GM10248 (cell line): Measurements from ENCODE around the gene ZDHHC16.

Source experiments
- CTCF ChIA-PET: fragments of 300-600 bp; sonication (Branson Sonifier 250); formaldehyde crosslinking; extraction: SDS; loops from one replicate; lab custom pipeline; 2021; ENCODE audit warnings: antibody characterized with exemption; lab: Yijun Ruan, JAX
- POLR2A ChIA-PET: fragments of 350-650 bp; sonication (Branson Sonifier 250); formaldehyde crosslinking; extraction: SDS; loops from one replicate; lab custom pipeline; 2020; ENCODE audit warnings: antibody characterized with exemption; lab: Yijun Ruan, JAX
- DNase-seq: peaks from one replicate; pipeline ENCODE4 v3.0.0; 2012; ENCODE audit errors: extremely low spot score
- TF ChIP-seq, protein P1 (sequence below): IDR thresholded peaks from 2 replicates; pipeline ENCODE4 v1.5.1; 2012; ENCODE audit warnings: mild to moderate bottlenecking, low read depth; ENCODE audit errors: extremely low read depth, missing control alignments, control extremely low read depth

The ZDHHC16 gene

DNA sequence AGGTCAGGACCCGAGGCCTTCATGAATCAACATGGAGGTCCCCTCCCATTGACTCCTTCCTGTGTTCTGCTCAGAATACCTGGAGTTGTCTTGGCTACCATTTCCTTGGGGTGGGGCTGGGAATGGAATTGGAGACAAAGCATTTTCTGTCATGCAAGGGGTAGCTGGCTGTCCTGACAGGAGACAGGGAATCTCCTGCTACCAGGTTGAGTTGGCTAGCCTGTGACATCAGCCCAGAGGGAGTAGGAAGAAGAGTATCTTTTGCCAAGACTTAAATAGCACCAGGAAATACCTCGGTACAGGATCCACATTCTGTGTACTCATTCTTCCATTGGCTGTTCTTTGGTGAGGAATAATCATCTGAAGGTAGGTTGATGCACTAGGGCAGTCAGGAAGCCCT lies 4.9 kb downstream of the ZDHHC16 start:
- TF ChIP-seq, protein P1, sequence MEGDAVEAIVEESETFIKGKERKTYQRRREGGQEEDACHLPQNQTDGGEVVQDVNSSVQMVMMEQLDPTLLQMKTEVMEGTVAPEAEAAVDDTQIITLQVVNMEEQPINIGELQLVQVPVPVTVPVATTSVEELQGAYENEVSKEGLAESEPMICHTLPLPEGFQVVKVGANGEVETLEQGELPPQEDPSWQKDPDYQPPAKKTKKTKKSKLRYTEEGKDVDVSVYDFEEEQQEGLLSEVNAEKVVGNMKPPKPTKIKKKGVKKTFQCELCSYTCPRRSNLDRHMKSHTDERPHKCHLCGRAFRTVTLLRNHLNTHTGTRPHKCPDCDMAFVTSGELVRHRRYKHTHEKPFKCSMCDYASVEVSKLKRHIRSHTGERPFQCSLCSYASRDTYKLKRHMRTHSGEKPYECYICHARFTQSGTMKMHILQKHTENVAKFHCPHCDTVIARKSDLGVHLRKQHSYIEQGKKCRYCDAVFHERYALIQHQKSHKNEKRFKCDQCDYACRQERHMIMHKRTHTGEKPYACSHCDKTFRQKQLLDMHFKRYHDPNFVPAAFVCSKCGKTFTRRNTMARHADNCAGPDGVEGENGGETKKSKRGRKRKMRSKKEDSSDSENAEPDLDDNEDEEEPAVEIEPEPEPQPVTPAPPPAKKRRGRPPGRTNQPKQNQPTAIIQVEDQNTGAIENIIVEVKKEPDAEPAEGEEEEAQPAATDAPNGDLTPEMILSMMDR = no peak
- ChIA-PET POLR2A (no interaction called here), CTCF (no interaction called here)
- DNase-seq = no peak

DNA sequence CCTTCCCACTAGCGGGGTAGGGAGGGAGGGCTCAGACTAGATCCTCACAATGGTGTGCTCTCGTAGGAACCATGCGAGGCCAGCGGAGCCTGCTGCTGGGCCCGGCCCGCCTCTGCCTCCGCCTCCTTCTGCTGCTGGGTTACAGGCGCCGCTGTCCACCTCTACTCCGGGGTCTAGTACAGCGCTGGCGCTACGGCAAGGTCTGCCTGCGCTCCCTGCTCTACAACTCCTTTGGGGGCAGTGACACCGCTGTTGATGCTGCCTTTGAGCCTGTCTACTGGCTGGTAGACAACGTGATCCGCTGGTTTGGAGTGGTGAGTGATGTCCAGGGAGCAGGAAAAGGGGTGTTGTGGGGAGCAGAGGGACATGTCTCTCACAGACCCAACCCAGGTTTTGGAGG lies 5.6 kb downstream of the ZDHHC16 start:
- POLR2A ChIA-PET = no interaction called here
- CTCF ChIA-PET = interaction anchor here (1.3 kb wide), 1 partner anchor 13 kb away, joined by 3 read pairs; no protein-coding TSS in a partner anchor

DNA sequence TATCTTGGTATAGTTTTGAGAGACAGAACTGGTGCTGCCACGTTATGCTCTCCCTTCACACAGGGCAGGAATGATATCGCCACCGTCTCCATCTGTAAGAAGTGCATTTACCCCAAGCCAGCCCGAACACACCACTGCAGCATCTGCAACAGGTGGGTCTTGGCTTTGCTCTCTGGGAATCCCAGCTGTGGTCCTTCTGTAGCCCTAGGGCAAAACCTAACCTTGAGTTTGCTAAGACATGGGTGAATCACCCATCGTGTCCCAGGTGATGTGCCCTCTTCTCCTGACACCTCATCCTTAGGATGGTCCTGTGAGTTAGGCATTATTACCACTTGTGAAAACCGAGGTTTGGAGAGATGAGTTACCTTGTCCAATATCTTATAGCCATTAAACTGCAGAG lies 6.4 kb downstream of the ZDHHC16 start:
- ChIA-PET CTCF (interaction anchor here (1.0 to 3.5 kb wide), 5 partner anchors 10 to 44 kb away, joined by 3 to 19 read pairs (median 5); no protein-coding TSS in a partner anchor), POLR2A (no interaction called here)
- TF ChIP-seq, protein P1 = no peak
- DNase-seq = no peak

More for the DNA sequence above, 5.6 kb downstream of the ZDHHC16 start:
- no peak for DNase-seq
- TF ChIP-seq, protein P1 = no peak

DNA sequence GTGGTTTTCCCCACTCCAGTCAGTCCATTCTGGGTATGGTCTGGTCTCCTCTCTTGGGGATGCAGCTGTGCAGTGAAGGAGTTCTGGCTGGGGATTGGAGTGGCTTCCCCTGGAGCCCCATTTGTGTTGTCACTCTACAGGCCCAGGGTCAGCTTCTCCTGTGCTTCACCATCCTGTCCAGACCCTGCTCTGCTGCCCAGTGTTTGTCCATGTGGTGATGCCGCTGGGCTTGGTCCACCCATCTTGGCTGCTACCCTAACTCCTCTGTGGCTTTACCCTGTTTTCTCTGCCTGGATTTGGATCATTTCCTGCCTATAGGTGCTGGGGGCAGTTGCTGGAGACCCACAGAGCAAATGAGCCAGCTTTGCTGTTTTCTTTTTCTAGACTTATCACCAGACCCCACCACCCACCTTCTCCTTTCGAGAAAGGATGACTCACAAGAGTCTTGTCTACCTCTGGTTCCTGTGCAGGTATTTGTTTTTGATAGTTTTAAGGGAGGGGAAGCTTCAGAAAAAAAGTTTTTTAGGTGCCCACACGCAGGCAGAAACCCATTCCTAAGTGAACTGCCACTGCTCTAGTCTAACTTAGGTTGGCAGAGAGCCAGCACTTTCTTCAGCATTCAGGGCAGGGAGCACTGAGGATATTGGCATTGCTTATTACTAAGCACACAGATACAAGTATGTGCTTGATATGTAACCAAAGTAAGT lies 8.5 kb downstream of the ZDHHC16 start:
- CTCF ChIA-PET = interaction anchor here (3.5 kb wide), 1 partner anchor 11 kb away, joined by 19 read pairs; no protein-coding TSS in a partner anchor
- TF ChIP-seq, protein P1 = no peak
- no peak for DNase-seq
- POLR2A ChIA-PET = no interaction called here

DNA sequence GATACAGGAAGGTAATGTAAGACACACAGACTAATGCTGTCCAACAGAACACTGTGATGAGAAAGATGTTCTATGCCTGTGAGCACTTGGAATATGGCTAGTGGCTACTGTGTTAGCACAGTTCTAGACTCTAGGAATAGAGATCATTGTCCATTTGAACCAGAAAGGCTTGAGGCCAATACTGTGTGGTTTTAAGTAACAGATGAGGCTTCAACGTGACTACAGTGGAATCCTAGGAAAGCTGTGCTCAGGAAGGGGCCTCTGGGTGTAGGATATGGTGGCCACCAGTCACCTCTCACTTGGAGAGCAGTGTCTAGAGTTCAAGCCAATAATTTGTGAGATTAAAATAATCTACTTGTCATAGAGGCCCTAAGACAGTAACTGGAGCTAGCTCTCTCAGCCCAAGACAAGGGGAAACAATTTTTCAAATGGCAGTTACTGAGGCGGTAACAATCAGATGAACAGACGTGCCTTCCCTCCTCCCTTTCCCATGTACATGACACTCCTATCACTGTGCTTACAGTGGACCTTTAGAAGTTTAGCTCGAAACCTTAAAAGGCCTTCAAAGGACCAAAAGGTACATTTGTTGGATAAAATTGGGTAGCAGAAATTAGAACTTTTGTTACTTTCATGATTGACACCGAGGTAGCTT lies 10.2 kb downstream of the ZDHHC16 start:
- ChIA-PET POLR2A (interaction anchor here (0.6 kb wide), 1 partner anchor 10 kb away, joined by 3 read pairs; no protein-coding TSS in a partner anchor), CTCF (interaction anchor here (0.5 to 1.3 kb wide), 5 partner anchors 9 to 125 kb away, joined by 3 to 5 read pairs (median 4); no protein-coding TSS in a partner anchor)
- no peak for DNase-seq
- TF ChIP-seq, protein P1 = no peak

DNA sequence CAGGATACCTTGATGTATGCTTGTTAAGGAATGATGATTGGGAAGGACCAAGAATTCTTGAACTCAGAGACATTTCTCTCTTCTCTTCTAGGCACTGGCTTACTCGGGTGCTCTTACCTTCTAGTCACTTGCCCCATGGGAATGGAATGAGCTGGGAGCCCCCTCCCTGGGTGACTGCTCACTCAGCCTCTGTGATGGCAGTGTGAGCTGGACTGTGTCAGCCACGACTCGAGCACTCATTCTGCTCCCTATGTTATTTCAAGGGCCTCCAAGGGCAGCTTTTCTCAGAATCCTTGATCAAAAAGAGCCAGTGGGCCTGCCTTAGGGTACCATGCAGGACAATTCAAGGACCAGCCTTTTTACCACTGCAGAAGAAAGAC lies 10.7 kb downstream of the ZDHHC16 start:
- TF ChIP-seq, protein P1 = no peak
- ChIA-PET POLR2A (no interaction called here), CTCF (interaction anchor here (0.5 to 1.3 kb wide), 4 partner anchors 8 to 126 kb away, joined by 3 to 5 read pairs (median 4); no protein-coding TSS in a partner anchor)
- no peak for DNase-seq
